Kidney tubule cell (primary cell): ENCODE data around the gene IRF7.

Experiments used
- DNase-seq: peaks from one replicate; pipeline ENCODE4 v3.0.0-alpha.2; 2018; ENCODE audit warnings: low spot score

The IRF7 gene

DNA sequence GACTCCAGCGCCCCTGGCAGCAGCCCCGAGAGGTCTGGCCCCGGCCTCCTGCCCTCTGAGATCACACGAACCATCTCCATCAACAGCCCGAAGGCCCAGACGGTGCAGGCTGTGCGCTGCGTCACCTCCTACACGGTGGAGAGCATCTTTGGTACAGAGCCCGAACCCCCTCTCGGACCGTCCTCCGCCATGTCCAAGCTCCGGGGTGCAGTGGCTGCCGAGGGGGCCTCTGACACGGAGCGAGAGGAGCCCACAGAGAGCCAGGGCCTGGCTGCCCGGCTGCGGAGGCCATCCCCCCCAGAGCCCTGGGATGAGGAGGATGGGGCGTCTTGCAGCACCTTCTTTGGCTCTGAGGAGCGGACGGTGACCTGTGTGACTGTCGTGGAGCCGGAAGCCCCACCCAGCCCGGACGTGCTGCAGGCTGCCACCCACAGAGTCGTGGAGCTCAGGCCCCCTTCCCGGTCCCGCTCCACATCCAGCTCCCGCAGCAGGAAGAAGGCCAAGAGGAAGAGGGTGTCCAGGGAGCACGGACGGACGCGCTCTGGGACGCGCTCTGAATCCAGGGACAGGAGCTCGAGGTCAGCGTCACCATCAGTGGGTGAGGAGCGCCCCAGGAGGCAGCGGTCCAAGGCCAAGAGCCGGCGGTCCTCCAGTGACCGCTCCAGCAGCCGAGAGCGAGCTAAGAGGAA is 7.6 kb downstream of the IRF7 start:
- DNase-seq, result no peak

DNA sequence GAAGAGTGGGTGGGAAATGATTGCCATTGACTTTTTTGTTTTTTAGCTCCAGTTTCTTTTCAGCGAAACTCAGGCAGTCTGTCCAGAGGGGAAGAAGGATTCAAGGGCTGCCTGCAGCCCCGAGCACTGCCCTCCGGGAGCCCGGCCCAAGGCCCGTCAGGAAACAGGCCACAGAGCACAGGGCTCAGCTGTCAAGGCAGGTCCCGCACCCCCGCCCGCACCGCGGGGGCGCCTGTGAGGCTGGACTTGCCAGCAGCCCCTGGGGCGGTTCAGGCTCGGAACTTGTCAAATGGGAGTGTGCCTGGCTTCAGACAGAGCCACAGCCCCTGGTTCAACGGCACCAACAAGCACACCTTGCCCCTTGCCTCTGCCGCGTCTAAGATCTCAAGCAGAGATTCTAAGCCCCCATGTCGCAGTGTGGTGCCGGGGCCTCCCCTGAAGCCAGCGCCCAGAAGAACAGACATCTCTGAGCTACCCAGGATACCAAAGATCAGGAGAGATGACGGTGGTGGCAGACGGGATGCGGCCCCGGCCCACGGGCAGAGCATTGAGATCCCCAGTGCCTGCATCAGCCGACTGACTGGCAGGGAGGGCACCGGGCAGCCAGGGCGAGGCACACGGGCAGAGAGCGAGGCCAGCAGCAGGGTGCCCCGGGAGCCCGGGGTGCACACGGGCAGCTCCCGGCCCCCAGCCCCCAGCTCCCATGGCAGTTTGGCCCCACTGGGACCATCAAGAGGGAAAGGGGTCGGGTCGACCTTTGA is 8.6 kb downstream of the IRF7 start:
- no peak for DNase-seq

DNA sequence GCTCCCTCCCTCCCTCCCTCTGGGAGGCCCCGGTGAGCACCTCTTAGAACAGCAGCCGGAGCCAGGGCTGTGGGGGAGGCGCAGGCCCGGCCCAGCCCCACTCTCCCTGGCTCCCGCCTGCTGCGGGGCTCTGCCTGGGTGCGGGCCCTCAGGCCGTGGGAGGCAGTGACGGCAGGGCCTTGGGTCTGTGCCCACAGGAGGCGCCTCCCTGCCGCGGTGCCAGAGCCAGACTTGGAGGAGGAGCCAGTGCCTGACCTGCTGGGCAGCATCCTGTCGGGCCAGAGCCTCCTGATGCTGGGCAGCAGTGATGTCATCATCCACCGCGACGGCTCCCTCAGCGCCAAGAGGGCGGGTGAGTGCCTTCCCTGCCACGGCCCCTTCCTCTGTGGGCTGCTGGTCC is 9.5 kb downstream of the IRF7 start:
- peak; percentile 26 for DNase-seq

DNA sequence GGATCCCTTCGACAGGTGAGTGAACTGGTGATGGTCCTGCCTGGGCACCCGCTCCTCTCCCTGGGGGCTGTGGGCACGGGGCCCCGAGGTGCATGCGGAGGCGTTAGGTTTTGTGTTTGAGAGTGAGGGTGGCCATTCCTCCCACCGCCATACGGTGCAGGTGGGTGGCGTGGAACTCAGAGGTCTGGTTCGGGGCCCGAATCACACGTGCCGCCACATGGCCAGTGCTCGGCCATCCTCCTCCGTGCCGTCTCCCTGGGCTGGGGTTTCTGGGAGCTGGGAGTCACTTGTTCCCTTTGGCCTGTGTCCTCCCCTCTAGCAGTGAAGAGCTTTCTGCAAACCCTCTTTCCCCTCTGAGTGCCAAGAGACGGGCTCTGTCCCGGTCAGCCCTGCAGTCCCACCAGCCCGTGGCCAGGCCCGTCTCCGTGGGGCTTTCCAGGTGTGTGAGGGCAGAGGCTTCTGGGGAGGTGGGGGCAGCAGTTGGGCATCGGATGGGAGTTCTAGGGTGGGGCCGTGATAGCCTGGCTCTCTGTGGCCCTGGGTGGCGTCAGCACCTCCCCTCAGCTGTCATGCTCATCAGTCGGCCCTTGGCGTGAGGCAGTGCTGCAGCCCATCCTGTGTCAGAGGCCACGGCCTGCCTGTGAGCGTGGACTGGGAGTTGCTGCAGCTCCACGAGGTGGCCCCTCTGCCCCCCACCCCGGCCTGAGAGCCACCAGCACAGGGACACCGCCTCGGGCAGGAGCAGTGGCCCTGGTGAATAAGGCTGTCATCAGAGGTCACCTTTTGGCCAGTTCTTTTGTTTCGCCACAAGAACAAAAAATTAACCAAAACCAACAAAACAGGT is 10.2 kb downstream of the IRF7 start:
- no peak for DNase-seq

DNA sequence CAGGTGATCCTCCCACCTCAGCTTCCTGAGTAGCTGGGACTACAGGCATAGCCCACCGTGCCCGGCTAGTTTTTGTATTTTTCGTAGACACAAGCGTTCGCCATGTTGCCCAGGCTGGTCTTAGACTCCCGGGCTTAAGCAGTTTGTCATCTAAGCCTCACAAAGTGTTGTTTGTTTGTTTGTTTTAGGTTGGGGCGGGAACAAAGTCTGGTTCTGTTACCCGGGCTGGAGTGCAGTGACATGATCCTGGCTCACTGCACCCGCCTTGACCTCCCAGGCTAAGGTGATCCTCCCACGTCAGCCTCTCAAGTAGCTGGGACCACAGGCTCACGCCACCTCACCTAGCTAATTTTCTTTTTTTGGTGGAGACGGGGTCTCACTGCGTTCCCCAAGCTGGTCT is 12.6 kb downstream of the IRF7 start:
- no peak for DNase-seq

DNA sequence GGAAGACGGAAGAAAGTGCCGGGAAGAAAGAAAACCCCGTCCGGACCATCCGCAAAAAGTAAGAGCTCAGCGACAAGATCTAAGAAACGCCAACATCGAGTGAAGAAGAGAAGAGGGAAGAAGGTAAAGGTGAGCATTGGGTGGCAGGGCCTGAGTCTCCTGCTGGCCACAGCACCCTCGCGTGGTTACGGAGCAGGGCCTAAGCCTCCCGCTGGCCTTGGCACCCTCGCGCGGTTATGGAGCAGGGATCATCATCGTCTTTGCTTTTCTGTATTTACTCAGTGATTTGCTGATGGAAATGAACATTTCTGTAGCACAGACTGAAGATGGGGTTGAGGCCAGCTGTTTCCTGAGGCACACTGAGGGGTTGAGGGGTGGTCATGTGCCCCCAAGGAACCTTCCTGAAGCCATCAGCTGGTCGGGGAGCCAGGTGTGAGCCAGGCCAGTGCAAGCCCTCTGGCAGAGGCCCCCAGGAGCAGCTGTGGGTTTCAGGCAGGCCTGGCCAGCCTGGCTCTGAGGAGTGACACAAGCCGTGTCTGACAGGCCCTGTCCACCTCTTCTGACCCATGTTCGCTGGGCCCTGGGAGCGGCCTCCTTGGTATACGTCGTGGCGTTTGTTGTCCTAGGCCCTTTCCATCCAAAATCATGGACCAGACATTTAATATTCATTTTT is 14.0 kb downstream of the IRF7 start:
- no peak for DNase-seq

DNA sequence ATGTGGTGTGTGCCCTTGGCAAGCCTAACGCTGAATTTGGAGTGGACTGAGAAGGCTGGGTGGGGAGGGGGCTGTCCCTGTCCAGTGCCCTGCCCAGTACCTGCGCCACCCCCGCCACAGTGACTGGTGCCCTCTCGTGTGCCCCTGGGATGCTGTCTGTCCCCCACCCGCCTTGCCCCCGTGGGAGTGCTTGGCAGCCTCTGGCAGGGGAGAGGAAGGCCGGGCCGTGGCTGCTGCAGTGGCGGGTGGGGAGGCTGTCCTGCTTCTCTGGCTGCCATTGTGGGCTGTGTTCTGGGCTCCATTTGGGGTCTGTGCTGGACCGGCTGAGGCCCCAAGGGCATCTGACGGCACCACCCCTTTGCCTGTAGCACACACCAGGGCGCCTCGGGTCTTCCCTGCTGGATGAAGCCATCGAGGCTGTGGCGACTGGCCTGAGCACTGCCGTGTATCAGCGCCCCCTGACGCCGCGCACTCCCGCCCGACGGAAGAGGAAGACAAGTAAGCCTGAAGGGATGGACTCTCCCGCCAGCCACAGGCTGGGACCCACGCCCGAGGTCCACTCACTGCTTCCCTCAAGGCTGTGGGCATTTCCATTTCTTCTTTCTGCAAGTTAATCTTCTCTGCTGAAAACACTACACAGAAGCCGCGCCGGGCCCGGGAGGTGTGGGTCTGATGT is 17.6 kb downstream of the IRF7 start:
- DNase-seq, result no peak

DNA sequence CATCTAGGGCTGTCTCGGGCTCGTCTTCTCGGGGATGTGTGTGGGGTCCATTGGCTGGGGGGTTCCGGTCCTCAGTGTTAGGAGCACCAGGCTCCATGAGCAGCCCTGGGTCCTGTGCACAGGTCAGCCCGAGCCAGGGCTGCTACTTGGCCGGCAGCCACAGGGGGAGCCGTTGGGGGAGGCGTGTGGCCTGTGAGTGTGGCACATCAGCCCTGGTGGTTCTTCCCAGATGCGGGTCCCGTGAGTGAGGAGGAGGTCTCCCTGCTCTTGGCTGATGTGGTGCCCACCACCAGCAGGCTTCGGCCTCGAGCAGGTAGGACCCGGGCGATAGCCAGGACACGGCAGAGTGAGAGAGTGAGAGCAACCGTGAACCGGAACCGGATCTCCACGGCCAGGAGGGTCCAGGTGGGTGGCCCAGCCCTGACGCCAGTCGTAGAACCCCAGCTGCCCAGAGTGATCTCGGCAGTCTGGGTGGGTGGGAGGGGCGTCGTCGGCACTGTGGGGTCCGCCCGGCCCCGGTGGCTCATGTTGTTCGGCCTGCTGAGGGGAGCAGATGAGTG is 18.5 kb downstream of the IRF7 start:
- no peak for DNase-seq

DNA sequence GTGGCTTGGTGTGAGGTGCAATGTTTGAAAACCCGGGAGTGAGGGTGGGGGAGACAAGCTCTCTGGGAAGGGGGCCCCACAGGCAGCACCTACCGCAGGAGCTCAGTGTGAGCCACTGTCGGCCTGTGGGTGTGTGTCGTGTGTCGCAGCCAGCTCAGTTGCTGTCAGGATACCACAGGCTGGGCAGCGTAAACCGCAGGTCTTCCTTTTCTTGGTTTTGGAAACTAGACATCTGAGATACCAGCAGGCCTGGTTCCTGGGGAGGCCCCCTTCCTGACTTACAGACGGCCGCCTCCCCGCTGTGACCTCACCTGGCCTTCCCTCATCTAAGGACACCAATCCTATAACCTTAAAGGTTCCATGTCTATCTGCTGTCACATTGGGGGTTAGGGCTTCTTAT is 19.4 kb downstream of the IRF7 start:
- DNase-seq, result no peak

DNA sequence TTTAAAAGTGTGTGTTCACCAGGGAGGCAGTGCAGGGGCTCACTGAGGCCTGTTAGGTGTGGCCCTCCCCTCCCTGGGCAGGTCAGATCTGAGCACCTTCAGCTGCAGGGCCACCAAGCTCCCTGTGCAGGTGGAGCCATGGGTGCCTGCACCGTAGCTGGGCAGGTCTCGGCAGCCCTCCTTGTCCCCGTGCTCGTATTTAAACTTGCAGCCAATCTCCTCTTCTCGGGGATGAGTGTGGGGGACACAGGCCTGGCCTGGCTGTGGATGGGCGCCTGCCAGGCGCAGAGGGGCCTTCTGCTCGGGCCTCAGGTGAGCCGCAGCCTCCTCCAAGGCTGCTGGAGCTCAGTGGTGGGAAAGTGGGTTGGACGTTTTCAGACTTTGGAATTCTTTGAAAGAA is 20.4 kb downstream of the IRF7 start:
- no peak for DNase-seq

DNA sequence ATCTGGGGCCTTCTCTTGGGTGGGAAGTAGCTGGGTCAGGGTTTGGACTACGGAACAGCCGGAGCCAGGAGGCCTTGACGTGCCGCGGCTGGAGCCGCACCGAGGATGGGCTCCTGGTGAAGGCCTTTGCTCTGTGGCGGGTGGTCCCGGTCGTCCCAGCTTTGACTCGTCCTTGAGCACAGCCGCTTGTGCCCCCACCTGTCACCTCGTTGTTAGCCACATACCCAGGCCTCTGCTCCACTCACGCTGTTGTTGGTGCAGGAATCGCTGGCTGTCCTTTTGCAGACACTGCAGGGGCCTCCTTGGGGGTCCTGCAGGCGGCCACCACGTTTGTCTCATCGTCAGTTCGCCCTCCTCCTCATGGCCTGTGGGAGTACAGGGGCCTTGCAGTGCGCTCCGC is 22.4 kb downstream of the IRF7 start:
- no peak for DNase-seq

DNA sequence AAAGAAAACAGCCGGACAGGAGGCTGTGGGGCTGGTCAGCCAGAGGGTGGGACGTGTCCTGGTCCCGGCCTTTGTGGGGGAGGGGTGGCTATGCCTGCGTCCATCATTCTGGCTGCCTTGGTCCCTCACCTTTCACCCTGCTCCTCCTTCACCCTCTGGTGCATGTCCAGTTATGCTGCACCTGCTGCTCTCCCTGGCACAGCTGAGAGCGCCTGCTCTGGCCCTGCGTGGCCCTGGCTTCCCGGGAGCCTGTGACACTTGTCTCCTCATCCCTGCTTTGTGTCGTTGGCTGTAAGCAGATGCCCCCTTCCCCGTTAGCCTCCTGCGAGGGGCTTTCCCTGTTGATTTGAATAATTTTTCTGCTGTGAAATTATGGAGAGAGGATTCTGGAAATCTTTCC is 22.8 kb downstream of the IRF7 start:
- DNase-seq, result no peak

DNA sequence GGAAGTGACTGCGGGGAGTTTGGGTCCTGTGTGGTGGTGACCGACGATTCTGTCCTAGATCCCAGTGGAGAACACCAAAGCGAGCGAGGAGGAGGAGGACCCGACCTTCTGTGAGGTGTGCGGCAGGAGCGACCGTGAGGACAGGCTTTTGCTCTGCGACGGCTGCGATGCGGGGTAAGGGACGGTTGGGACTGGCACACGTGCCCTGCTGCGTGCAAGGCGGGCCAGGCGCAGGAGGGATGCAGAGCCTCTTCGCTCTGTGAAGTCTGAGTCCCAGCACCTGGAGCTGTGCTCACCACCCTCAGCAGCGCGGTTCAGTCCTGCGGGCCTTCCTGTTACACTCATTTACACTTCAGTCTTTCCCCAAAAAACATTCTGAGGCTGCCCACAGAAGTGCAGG is 23.2 kb downstream of the IRF7 start:
- DNase-seq, result no peak

DNA sequence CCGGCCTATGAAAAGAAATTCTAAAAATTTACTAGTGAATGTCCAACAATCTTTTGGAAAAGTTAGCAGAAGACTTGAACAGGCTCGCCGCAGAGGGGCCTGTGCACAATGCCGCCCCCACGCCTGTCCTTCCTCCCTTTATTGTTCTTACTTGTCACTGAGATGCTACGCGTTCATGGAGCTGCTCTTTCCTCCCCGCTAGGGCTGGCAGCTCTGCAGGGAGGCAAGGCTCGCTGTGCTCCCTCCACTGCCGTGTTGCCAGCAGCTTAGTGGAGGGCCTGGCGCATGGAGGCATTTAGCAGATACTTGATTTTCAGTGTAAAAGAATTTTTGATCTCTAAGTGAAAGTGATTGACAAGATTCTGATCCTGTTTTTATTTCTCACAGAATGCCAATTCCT is 24.8 kb downstream of the IRF7 start:
- DNase-seq, result no peak

DNA sequence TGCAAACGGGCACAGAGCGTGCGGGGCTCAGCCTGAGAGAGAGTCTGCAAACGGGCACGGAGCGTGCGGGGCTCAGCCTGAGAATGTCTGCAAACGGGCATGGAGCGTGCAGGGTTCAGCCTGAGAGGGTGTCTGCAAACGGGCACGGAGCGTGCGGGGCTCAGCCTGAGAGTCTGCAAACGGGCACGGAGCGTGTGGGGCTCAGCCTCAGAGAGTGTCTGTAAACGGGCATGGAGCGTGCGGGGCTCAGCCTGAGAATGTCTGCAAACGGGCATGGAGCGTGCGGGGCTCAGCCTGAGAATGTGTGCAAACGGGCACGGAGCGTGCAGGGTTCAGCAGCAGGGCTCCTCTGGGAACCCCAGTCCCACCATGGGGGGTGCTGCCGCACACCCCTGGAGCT is 26.0 kb downstream of the IRF7 start:
- no peak for DNase-seq

DNA sequence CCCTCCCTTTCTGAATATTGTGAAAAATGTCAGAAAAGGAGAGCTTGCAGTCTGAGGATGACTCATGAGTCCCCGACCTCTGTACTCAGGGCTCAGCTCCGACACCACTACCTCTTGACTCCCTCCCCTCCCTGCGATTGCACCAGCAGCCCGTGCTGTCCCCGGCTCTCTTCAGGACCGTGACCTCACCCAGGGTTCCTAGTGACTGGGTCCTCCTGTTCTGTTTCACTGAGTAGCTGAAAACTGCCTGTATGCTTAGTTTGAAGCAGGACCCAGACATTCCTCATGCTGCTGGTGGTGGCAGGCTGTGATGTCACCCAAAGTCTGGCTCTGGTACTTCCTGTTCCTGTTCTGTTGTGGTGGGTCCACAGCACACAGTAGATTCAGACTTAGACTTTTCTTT is 27.8 kb downstream of the IRF7 start:
- DNase-seq, result peak; percentile 91

DNA sequence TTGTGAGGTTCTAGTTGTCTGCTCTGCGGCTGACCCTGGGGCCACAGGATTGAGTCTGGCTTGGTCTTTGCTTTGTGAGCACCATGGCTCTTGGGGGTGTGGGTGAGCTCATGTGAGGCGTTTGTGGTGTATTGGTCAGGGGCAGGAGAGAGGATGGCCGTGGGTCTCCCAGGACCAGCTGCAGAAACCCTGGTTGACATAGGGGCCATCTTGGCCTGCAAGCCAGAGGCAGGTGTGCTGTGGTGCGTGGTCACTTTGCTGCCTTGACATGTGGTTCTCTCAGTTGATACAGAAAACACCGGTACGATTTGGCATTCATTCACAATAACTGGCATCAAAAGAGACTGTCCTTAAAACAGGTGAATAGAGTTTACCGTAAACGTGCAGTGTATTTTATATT is 28.2 kb downstream of the IRF7 start:
- DNase-seq, result no peak

DNA sequence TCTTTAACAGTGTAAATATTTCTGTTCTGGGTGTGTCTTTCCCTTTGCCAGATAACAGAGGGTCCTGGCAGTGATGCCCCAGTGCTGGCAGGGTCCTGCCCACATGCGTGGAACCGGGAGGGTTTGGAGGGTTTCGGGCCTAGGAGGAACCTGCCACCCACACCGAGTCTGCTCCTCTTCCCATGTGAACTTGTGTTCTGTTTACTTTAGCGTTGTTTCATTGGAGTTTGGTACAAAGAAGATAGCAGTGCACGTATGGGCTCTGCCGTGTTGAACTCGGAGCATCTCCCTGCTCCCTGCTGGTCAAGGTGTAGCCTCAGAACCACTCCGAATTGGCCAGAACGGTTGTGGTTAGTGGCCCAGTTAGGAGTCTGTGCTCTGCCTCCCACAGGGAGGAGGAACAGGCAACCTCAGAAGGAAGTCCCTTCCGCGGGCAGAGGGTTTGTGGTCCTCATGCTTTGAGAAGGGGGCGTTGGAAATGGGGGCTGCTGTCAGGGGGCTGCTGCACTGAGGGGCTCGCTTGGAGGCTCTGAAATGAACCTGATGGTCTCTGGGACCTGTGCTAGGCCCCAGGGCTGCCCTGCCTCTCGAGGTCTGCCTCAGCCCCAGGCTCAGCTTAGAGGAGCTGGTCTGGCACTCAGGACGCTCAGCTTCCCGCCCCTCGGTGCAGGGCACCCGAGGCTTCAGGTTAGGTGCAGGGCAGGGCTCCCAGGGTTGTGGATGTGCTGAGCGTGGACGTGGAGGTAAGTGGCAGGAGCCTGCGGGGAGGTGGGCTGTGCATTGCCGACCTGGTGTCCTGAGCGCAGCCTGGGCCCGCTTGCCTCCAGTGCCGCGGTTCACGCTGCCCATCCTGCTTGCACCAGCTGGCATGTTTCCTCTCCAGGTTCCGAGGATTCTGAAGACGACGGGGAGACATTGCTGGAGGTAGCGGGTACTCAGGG is 29.1 kb downstream of the IRF7 start:
- DNase-seq, result no peak

DNA sequence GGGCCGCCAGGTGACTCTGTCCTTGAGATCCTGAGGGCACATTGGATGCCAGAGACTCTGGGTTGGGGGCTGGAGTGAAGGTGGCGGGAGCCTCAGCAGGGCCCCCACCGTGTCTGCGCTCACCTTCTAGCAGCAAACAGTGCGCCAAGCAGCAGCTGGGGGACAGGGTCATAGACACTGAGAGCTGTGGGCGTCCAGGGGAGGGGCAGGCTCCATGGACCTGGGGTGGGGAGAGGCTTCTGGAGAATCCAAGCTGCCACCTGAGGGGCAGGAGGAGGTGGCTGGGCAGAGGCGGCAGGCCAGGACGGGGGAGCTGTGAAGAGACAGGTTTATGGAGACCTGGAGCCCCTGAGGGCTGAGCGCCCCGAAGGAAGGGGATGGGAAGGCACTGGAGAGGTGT is 31.5 kb downstream of the IRF7 start:
- DNase-seq, result no peak

DNA sequence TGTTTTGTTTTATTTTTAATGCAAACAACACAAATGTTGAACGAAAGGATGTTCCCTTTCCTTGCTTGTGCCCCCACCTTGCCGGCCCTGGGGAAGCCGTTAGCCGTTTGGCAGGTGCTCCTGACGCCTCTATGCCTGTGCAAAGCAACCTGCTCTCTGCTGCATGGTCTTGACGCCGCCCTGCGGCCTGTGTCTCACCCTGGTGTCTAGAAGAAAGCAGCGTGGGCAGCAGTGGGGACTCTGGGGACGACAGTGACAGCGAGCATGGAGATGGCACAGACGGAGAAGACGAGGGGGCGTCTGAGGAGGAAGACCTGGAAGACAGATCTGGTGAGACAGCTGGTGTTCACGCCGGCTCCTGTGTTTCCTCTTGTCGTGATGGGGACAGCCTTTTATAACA is 34.0 kb downstream of the IRF7 start:
- no peak for DNase-seq
